CD4-positive, alpha-beta T cell (primary cell): ENCODE measurements around the gene UXS1. TPM values are rescaled to one million over a fixed set of nuclear protein-coding genes. Genes with fewer than 3 reads are reported as not detected.
A peak's percentile ranks its signal among the peaks of the same experiment; 100 is the strongest.

Source experiments
- ATAC-seq: fragments of 200-7000 bp; cut with Tn5 transposase; one replicate; pipeline ENCODE4 v1.10.0; 2022; ENCODE audit warnings: mild to moderate bottlenecking; ENCODE audit not compliant: poor library complexity
- CTCF ChIA-PET: fragments of 350-600 bp; sonication (Branson Sonifier 250); formaldehyde crosslinking; loops from one replicate; lab custom pipeline; 2021; ENCODE audit warnings: antibody characterized with exemption, inconsistent platforms; lab: Charles Lee
- POLR2A ChIA-PET: fragments of 350-600 bp; sonication (Branson Sonifier 250); formaldehyde crosslinking; loops from one replicate; lab custom pipeline; 2021; ENCODE audit warnings: antibody characterized with exemption, inconsistent platforms; lab: Charles Lee
- DNase-seq, 14 experiments: peaks; one replicate each; pipeline ENCODE4 v3.0.0-alpha.2; 2013 to 2020; ENCODE audit warnings: mixed read lengths in 2 of 14
- H3K27ac ChIP-seq, 2 donors: one replicate each; pipeline versions ENCODE4 v1.5.1 to v1.7.0; 2013; ENCODE audit warnings: low read length in 2 of 2, low read depth in 1 of 2, mild to moderate bottlenecking in 1 of 2
- H3K27me3 ChIP-seq, 2 experiments: 1 replicate in 1 of 2; 2 replicates in 1 of 2; pipeline versions ENCODE4 v1.6.1 to v1.7.0; 2013; ENCODE audit warnings: low read length in 2 of 2, control low read depth in 1 of 2, mild to moderate bottlenecking in 1 of 2, moderate library complexity in 1 of 2; ENCODE audit not compliant: insufficient read depth in 2 of 2, control insufficient read depth in 1 of 2
- H3K36me3 ChIP-seq: one replicate; pipeline ENCODE4 v1.6.1; 2013; ENCODE audit warnings: low read length, control low read depth; ENCODE audit not compliant: insufficient read depth
- H3K4me1 ChIP-seq: one replicate; pipeline ENCODE4 v1.6.1; 2013; ENCODE audit warnings: low read length, control low read depth; ENCODE audit not compliant: insufficient read depth
- H3K4me3 ChIP-seq: one replicate; pipeline ENCODE4 v1.5.1; 2013; ENCODE audit warnings: mild to moderate bottlenecking, low read length, moderate library complexity
- H3K9me3 ChIP-seq, 2 experiments: 1 replicate in 1 of 2; 2 replicates in 1 of 2; pipeline versions ENCODE4 v1.6.1 to v1.7.0; 2013; ENCODE audit warnings: low read length in 2 of 2, mild to moderate bottlenecking in 2 of 2, control low read depth in 1 of 2, moderate library complexity in 1 of 2; ENCODE audit not compliant: control insufficient read depth in 1 of 2, insufficient read depth in 1 of 2
- H3K27ac Mint-ChIP-seq: one replicate; pipeline ENCODE4 v1.8.0; 2020; ENCODE audit warnings: mixed read lengths
- H3K27me3 Mint-ChIP-seq: one replicate; pipeline ENCODE4 v1.8.0; 2021; ENCODE audit warnings: mixed read lengths
- H3K36me3 Mint-ChIP-seq: one replicate; pipeline ENCODE4 v1.8.0; 2021; ENCODE audit warnings: low read depth, mixed read lengths
- H3K4me1 Mint-ChIP-seq: one replicate; pipeline ENCODE4 v1.8.0; 2021; ENCODE audit warnings: low read depth, mixed read lengths
- H3K4me3 Mint-ChIP-seq: one replicate; pipeline ENCODE4 v1.8.0; 2020; ENCODE audit warnings: mild to moderate bottlenecking, mixed read lengths
- H3K9me3 Mint-ChIP-seq: one replicate; pipeline ENCODE4 v1.8.0; 2020; ENCODE audit warnings: mixed read lengths
- intact Hi-C, 2 experiments: fragments of 100-400 bp; cut with DNase I in 1 of 2; cut with micrococcal nuclease in 1 of 2; formaldehyde crosslinking; loops; one replicate each; pipeline versions ENCODE4 v1.15.1 to v1.9.0; 2023 to 2025; cut with DNase I, micrococcal nuclease
- total RNA-seq, 174 experiments: library from RNA in 2 of 174; stranded (reverse) in 2 of 174; gene quantifications; one replicate each; pipeline ENCODE4 v1.2.3 and lab custom pipeline; 2021 to 2026
- TF ChIP-seq, protein P1 (sequence below): fragments of 200-600 bp; IDR thresholded peaks from one replicate; pipeline ENCODE4 v1.8.0; 2022; ENCODE audit warnings: antibody characterized with exemption, mild to moderate bottlenecking

The UXS1 gene
- total RNA-seq, 2 experiments from 2014 or later, result 59.3 to 67.1 TPM

DNA sequence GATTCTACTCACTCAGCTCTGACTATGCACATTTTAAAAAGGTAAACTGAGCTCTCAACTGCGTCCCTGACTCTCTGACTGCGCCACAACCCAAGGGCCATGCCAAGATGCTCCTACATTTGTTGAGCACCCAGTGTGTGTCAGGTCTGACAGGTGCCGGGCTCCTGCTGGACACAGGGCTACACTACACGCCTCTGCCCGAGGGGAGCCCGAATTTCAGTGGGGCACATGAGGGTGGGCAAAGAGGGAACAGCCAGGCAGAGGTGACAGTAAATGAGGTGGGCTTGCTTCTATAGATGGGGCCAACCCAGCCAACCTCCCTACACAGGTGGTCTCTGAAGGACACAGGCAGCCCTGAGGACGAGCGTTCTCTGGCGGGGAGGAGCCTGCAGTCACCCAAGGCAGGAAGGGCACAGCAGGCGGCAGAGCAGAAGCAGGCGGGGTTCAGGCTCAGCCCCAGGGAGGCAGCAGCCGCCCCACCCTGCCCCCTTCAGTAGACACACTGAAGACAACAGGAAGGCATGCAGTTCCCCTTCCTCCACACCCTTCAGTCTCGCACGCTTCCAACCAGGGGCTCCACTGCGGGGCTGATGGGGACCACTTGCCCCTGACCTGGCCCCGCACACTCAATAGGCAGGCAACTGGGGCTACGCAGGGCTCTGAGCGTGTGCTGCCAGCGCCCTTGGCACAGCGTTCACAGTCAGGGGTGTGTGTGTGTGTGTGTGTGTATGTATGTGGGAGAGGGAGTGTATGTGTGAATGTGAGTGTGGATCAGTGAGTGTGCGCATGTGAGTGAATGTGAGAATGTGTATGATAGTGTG, 98.4 kb downstream of the UXS1 start:
- Mint-ChIP-seq H3K27me3 (no peaks in the 10 kb centered on the region), H3K4me3 (peak overlapping the region; percentile 82), H3K36me3 (peaks cover 50% of the 10 kb centered on the region), H3K4me1 (peaks cover 79% of the 10 kb centered on the region), H3K27ac (peak overlapping the region; percentile 95), H3K9me3 (no peaks in the 10 kb centered on the region)
- ChIA-PET POLR2A (interaction anchor here (0.6 to 7.0 kb wide), 34 partner anchors 9 to 549 kb away, joined by 3 to 64 read pairs (median 7); no protein-coding TSS in a partner anchor), CTCF (interaction anchor here (0.9 to 3.3 kb wide), 11 partner anchors 8 to 519 kb away, joined by 3 to 27 read pairs (median 4); no protein-coding TSS in a partner anchor)
- H3K4me3 ChIP-seq, result peak overlapping the region; percentile 57
- H3K4me1 ChIP-seq, result peaks cover 70% of the 10 kb centered on the region
- peak overlapping the region; percentile 83 to 84 for H3K27ac ChIP-seq
- intact Hi-C loops, result loop anchor here (1.0 to 10.0 kb wide), 6 partner anchors 10 to 761 kb away; partner anchors contain the start of gene C2orf49 (in 1 of the 2)
- ATAC-seq (peak; percentile 82), DNase-seq (peak; percentile 75 to 93 (median 88))
- H3K9me3 ChIP-seq, result no peaks in the 10 kb centered on the region
- TF ChIP-seq, protein P1, sequence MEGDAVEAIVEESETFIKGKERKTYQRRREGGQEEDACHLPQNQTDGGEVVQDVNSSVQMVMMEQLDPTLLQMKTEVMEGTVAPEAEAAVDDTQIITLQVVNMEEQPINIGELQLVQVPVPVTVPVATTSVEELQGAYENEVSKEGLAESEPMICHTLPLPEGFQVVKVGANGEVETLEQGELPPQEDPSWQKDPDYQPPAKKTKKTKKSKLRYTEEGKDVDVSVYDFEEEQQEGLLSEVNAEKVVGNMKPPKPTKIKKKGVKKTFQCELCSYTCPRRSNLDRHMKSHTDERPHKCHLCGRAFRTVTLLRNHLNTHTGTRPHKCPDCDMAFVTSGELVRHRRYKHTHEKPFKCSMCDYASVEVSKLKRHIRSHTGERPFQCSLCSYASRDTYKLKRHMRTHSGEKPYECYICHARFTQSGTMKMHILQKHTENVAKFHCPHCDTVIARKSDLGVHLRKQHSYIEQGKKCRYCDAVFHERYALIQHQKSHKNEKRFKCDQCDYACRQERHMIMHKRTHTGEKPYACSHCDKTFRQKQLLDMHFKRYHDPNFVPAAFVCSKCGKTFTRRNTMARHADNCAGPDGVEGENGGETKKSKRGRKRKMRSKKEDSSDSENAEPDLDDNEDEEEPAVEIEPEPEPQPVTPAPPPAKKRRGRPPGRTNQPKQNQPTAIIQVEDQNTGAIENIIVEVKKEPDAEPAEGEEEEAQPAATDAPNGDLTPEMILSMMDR, result peak; percentile 60
- H3K36me3 ChIP-seq, result peaks cover 47% of the 10 kb centered on the region
- H3K27me3 ChIP-seq, result no peaks in the 10 kb centered on the region

- H3K4me3 ChIP-seq, result peak overlapping the region; percentile 57
- H3K27ac Mint-ChIP-seq, result peak overlapping the region; percentile 95
These were observed 99.8 kb downstream of the UXS1 start for GRCh38 chr2:106094131-106094841.

More at GRCh38 chr2:106094131-106094841, 99.8 kb downstream of the UXS1 start:
- Mint-ChIP-seq H3K4me3 (peak overlapping the region; percentile 81), H3K9me3 (no peaks in the 10 kb centered on the region), H3K4me1 (peaks cover 93% of the 10 kb centered on the region), H3K36me3 (peaks cover 50% of the 10 kb centered on the region), H3K27me3 (no peaks in the 10 kb centered on the region)
- peaks cover 81% of the 10 kb centered on the region for H3K4me1 ChIP-seq
- ATAC-seq (peak; percentile 45), DNase-seq (peak; percentile 54 to 89 (median 72))
- no peaks in the 10 kb centered on the region for H3K9me3 ChIP-seq
- ChIA-PET CTCF (interaction anchor here (0.6 to 3.3 kb wide), 13 partner anchors 9 to 517 kb away, joined by 3 to 27 read pairs (median 4); no protein-coding TSS in a partner anchor), POLR2A (interaction anchor here (0.7 to 7.0 kb wide), 38 partner anchors 9 to 547 kb away, joined by 3 to 64 read pairs (median 5); partner anchors contain the start of gene NCK2)
- no peaks in the 10 kb centered on the region for H3K27me3 ChIP-seq
- intact Hi-C loops, result loop anchor here (2.0 to 10.0 kb wide), 4 partner anchors 297 to 759 kb away; partner anchors contain the start of gene C2orf49 (in 1 of the 2)
- TF ChIP-seq, protein P1, result no peak
- H3K27ac ChIP-seq, result peak overlapping the region; percentile 58 to 91
- H3K36me3 ChIP-seq, result peaks cover 34% of the 10 kb centered on the region
